ENCODE results near the gene DHX35. TPM values are rescaled to one million over a fixed set of nuclear protein-coding genes. Genes with fewer than 3 reads are reported as not detected.

The DHX35 gene
- total RNA-seq, 1 donor = 8.9 TPM

DNA sequence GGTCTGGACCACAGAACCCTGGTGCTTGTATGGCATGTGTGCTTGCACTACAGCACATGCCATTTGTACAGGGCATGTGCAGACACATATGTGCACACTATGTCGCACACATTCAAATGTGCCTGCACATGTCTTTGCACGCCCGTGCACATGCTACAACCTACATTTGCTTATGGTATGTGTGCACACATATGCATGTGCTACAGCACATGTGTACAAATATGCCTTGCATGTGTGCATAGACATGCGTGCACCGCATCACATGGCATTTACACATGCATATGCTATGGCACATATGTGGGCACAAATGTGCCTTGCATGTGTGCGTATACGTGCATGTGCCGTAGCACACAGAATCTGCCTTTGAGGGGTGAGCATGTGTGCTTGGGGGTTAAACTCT, 90.5 kb downstream of the DHX35 start:
- H3K4me3 ChIP-seq (ENCODE audit: low read depth, low read length) = no peak overlapping the region
- TF ChIP-seq, protein P1, sequence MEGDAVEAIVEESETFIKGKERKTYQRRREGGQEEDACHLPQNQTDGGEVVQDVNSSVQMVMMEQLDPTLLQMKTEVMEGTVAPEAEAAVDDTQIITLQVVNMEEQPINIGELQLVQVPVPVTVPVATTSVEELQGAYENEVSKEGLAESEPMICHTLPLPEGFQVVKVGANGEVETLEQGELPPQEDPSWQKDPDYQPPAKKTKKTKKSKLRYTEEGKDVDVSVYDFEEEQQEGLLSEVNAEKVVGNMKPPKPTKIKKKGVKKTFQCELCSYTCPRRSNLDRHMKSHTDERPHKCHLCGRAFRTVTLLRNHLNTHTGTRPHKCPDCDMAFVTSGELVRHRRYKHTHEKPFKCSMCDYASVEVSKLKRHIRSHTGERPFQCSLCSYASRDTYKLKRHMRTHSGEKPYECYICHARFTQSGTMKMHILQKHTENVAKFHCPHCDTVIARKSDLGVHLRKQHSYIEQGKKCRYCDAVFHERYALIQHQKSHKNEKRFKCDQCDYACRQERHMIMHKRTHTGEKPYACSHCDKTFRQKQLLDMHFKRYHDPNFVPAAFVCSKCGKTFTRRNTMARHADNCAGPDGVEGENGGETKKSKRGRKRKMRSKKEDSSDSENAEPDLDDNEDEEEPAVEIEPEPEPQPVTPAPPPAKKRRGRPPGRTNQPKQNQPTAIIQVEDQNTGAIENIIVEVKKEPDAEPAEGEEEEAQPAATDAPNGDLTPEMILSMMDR (IDR thresholded peaks at IDR 0.05; ENCODE audit: insufficient read depth, low read length) = no peak

DNA sequence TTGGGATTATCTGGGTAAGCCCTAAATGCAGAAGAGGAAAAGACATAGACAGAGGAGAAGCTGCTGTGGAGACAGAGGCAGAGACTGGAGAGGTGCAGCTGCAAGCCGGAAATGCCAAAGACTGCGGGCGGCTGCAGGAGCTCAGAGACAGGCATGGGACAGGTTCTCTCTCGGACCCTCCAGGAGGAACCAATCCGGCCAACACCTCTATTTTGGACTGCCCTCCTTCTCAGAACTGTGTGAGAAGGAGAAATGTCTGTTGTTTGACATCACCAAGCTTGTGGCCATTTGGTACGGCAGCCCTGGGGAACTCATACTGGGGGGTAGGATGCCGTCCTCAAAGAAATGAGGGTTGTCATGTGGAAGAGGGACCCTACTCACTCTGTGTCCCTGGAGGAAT, 95.0 kb downstream of the DHX35 start:
- DNase-seq (ENCODE audit: low read depth) = no peak
- H3K4me3 ChIP-seq (ENCODE audit: low read depth, low read length) = no peak overlapping the region
- TF ChIP-seq, protein P1 (IDR thresholded peaks at IDR 0.05; ENCODE audit: insufficient read depth, low read length) = no peak

More for the DNA sequence above, 90.5 kb downstream of the DHX35 start:
- no peak for DNase-seq (ENCODE audit: low read depth)

DNA sequence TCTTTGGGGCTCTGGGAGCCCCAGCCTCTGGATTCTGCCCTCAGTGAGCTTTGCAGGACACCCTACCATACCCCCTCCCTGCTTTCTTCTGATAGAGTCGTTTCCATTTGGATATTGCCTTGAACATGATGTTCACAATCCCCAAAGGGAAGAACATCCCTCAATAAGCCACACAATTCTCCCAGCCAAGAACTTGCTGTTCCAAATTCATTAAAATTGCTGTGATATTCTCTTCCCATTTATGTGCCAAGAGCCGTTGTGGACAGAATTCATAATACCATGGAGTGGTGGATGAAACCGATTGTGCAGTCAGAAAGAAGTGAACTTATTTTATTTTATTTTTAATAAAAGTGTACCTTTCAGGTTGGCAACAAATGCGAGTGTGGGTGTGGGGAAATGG, 95.8 kb downstream of the DHX35 start:
- TF ChIP-seq, protein P1 (IDR thresholded peaks at IDR 0.05; ENCODE audit: insufficient read depth, low read length) = no peak
- no peak overlapping the region for H3K4me3 ChIP-seq (ENCODE audit: low read depth, low read length)
- DNase-seq (ENCODE audit: low read depth) = no peak

DNA sequence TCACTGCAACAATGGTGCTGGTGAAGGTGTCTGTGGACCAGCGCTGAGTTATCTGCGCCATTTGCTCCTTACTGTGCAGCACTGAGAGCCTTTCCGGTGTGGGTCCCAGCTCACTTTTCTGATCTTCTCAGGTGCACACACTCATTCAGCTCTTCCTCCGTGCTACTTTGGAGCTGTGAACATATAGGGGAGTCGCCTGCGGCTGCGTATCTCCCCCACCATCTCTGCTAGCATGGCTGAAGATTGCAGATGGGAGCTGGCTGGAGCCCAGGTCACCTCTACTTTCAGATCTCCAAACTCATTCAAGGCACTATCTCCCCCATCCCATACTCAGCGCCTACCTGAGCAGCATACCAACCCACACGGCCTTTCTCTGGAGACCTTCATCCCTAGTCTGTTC, 96.9 kb downstream of the DHX35 start:
- no peak for DNase-seq (ENCODE audit: low read depth)
- no peak overlapping the region for H3K4me3 ChIP-seq (ENCODE audit: low read depth, low read length)
- TF ChIP-seq, protein P1 (IDR thresholded peaks at IDR 0.05; ENCODE audit: insufficient read depth, low read length) = no peak

DNA sequence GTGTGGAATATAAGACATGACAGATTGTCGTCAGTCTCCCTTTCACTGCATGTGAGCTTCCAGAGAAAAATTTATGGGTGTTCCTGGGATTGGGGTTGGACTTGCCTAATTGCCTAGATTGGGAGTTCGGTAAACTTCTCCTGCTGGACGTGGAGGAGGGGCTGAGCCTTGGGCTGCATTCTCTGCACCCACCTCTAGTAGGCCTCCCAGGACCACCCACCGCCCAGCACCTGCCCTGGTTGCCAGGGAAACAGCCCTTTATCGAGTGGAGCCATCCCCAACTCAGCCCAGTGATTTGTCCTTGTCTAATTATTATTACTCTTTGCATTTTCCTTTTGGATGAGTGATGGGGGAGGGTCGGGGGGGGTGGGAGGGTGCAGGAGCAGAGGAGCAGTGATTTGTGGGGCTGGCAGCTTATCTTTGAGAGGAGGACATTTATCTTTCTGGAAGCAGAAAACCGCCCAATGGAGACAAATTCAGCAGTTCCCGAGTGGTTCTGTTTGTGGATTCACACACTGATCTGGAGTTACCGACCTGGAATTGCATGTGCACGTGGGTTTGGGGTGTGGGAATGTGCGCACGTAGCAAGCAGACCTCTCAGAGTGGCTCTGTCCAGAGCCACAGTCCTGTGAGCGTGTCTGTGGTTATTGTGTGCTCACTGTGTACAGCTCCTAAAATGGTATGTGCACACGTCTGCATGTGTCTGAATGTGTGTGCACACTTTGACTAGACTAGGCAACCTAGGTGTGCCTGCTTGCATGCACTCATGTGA, 104.5 kb downstream of the DHX35 start:
- TF ChIP-seq, protein P1 (IDR thresholded peaks at IDR 0.05; ENCODE audit: insufficient read depth, low read length) = no peak
- H3K4me3 ChIP-seq (ENCODE audit: low read depth, low read length) = no peak overlapping the region
- no peak for DNase-seq (ENCODE audit: low read depth)

DNA sequence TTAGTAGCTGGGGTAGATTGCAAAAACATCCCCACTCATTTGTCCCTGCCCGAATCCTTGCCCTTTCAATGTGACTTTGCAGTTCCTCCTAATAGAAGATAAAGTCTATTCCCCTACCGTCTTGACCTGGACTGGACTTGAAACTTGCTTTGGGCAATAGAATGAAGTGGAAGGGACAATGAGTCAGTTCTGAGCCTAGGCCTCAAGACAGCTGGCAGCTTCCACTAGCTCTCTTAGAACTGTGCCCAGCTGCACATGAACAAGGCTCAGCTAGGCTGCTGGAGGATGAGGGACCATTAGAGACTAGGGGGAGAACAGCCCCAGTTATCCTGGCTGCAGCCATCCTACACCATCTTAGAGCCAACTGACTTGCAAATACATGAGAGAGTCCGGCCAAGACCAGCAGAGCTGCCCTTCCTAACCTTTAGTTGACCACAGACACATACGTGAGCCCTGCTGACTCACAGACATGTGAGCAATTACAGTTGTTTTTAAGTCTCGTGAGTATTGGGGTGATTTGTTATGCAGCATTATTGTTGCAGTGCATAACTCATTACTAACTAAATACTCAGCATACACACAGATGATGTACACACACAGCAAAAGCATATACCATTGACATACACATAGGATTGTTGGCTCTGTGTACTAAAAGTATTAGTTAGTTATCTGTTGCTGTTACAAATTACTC, 105.5 kb downstream of the DHX35 start:
- peak; percentile 38 for DNase-seq (ENCODE audit: low read depth)
- no peak overlapping the region for H3K4me3 ChIP-seq (ENCODE audit: low read depth, low read length)
- TF ChIP-seq, protein P1 (IDR thresholded peaks at IDR 0.05; ENCODE audit: insufficient read depth, low read length) = no peak

All from fibroblast of the aortic adventitia (primary cell).